Caco-2 (cell line): ENCODE results near the gene RASGEF1C. TPM values are rescaled to one million over a fixed set of nuclear protein-coding genes. Genes with fewer than 3 reads are reported as not detected.

Source experiments
- BruUV-seq: library from RNA; stranded (reverse); fragments of 400-500 nt; replicated peaks from 2 replicates; lab custom pipeline; 2021; lab: Mats Ljungman, UMichigan
- CTCF ChIA-PET: fragments of 300-600 bp; sonication (Branson Sonifier 250); formaldehyde crosslinking; loops from one replicate; lab custom pipeline; 2022; ENCODE audit warnings: antibody characterized with exemption; lab: Charles Lee
- POLR2A ChIA-PET: fragments of 300-600 bp; sonication (Branson Sonifier 250); formaldehyde crosslinking; loops from one replicate; lab custom pipeline; 2022; ENCODE audit warnings: antibody characterized with exemption; lab: Charles Lee
- DNase-seq, 2 experiments: peaks; one replicate each; pipeline versions ENCODE4 v3.0.0 to v3.0.0-alpha.2; 2020 to 2022
- H3K27me3 ChIP-seq: replicated peaks from 2 replicates; pipeline ENCODE4 v1.6.0; 2011; ENCODE audit warnings: low read length; ENCODE audit not compliant: control insufficient read depth, insufficient read depth
- H3K36me3 ChIP-seq: 2 replicates; pipeline ENCODE4 v1.5.1; 2011; ENCODE audit warnings: low read length; ENCODE audit not compliant: control insufficient read depth, insufficient read depth
- H3K4me1 ChIP-seq: fragments of 250-450 bp; sonication (Bioruptor Pico); 2 replicates; pipeline ENCODE4 v1.5.1; 2020; ENCODE audit warnings: mild to moderate bottlenecking
- H3K4me3 ChIP-seq: 2 replicates; pipeline ENCODE4 v1.5.1; 2011; ENCODE audit warnings: low read depth, mild to moderate bottlenecking, control low read depth, low read length
- H3K9me3 ChIP-seq: fragments of 250-450 bp; sonication (Bioruptor Pico); 2 replicates; pipeline ENCODE4 v1.5.1; 2020; ENCODE audit warnings: mild to moderate bottlenecking, moderate library complexity
- H3K27ac Mint-ChIP-seq: one replicate; pipeline ENCODE4 v1.8.0; 2022; ENCODE audit warnings: mixed read lengths; ENCODE audit not compliant: unreplicated experiment
- H3K27me3 Mint-ChIP-seq: one replicate; pipeline ENCODE4 v1.8.0; 2022; ENCODE audit warnings: mixed read lengths; ENCODE audit not compliant: insufficient read depth, unreplicated experiment
- H3K36me3 Mint-ChIP-seq: one replicate; pipeline ENCODE4 v1.8.0; 2022; ENCODE audit warnings: mild to moderate bottlenecking, mixed read lengths; ENCODE audit not compliant: insufficient read depth, unreplicated experiment
- H3K4me1 Mint-ChIP-seq: one replicate; pipeline ENCODE4 v1.8.0; 2022; ENCODE audit warnings: low read depth, mixed read lengths; ENCODE audit not compliant: unreplicated experiment
- H3K4me3 Mint-ChIP-seq: one replicate; pipeline ENCODE4 v1.8.0; 2022; ENCODE audit warnings: mild to moderate bottlenecking, moderate library complexity, mixed read lengths; ENCODE audit not compliant: unreplicated experiment
- H3K9me3 Mint-ChIP-seq: one replicate; pipeline ENCODE4 v1.8.0; 2022; ENCODE audit warnings: mixed read lengths; ENCODE audit not compliant: unreplicated experiment
- intact Hi-C: fragments of 100-400 bp; cut with micrococcal nuclease; formaldehyde crosslinking; loops from one replicate; pipeline ENCODE4 v1.10.0; 2022; ENCODE audit not compliant: unreplicated experiment
- total RNA-seq: library from RNA; stranded (reverse); gene quantifications from 2 replicates; pipeline ENCODE4 v1.2.3, GENCODE V29; 2022
- TF ChIP-seq, protein P1 (sequence below), 2 experiments: fragments of 200-600 bp in 1 of 2; IDR thresholded peaks; 1 replicate in 1 of 2; 2 replicates in 1 of 2; pipeline versions ENCODE4 v1.5.1 to v1.8.0; 2011 to 2022; ENCODE audit warnings: antibody characterized with exemption in 1 of 2, control low read depth in 1 of 2, inconsistent platforms in 1 of 2, low read depth in 1 of 2, low read length in 1 of 2, mild to moderate bottlenecking in 1 of 2, moderate library complexity in 1 of 2; ENCODE audit not compliant: insufficient read depth in 1 of 2, severe bottlenecking in 1 of 2, unreplicated experiment in 1 of 2

Gene RASGEF1C
- total RNA-seq, 1 experiment from 2014 or later: not detected

DNA sequence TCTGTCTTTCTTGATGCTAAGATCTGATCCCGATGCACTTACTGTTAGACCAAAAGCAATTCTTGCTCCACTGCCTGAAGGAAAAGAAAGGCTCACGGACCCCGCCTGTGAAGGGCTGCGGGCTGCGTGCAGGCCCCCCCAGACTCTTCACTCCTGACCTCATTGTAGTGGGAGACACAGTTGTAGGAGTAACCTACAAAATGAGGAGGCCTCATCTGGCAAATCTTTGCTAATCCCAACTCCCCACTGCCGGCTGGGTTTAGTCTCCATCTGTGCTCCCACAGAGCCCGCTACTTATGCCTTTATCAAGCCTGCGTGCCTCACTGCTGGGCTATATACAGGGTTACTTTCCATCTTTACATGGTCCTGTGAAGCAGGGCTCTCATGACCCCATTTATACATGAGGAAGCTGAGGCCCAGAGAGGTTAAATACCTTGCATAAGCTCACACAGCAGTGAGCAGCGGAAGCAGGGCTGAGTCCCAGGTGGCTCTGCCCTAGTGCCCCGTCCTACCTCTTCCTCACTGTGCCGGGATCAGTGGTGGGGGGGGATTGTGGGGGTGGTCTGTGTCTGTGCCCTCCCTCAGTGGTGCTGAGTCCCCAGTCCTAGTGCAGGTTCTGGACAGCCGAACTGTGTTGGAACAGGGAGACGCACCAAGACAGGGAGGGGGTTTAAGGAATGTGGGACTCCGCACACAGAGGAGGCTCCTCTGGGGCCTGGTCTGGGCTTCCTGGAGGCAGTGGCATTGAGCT is 93.5 kb downstream of the RASGEF1C start:
- H3K9me3 ChIP-seq: no peaks in the 10 kb centered on the region
- no peak overlapping the region for H3K4me3 Mint-ChIP-seq
- no peaks in the 10 kb centered on the region for H3K27me3 Mint-ChIP-seq
- no peaks in the 10 kb centered on the region for H3K27me3 ChIP-seq
- no peaks in the 10 kb centered on the region for H3K4me1 Mint-ChIP-seq
- ChIA-PET POLR2A (no interaction called here), CTCF (interaction anchor here (0.7 to 0.9 kb wide), 2 partner anchors 213 to 352 kb away, joined by 3 to 9 read pairs; no protein-coding TSS in a partner anchor)
- H3K4me1 ChIP-seq: no peaks in the 10 kb centered on the region
- DNase-seq: no peak
- no peaks in the 10 kb centered on the region for H3K36me3 Mint-ChIP-seq
- H3K9me3 Mint-ChIP-seq: no peaks in the 10 kb centered on the region
- intact Hi-C loops: loop anchor here (2.0 kb wide), 1 partner anchor 355 kb away; no protein-coding TSS in a partner anchor
- TF ChIP-seq, protein P1, sequence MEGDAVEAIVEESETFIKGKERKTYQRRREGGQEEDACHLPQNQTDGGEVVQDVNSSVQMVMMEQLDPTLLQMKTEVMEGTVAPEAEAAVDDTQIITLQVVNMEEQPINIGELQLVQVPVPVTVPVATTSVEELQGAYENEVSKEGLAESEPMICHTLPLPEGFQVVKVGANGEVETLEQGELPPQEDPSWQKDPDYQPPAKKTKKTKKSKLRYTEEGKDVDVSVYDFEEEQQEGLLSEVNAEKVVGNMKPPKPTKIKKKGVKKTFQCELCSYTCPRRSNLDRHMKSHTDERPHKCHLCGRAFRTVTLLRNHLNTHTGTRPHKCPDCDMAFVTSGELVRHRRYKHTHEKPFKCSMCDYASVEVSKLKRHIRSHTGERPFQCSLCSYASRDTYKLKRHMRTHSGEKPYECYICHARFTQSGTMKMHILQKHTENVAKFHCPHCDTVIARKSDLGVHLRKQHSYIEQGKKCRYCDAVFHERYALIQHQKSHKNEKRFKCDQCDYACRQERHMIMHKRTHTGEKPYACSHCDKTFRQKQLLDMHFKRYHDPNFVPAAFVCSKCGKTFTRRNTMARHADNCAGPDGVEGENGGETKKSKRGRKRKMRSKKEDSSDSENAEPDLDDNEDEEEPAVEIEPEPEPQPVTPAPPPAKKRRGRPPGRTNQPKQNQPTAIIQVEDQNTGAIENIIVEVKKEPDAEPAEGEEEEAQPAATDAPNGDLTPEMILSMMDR (IDR thresholded peaks at IDR 0.05; ENCODE audit: insufficient read depth in 1 of 2, low read depth in 1 of 2, low read length in 1 of 2, severe bottlenecking in 1 of 2, unreplicated experiment in 1 of 2): no peak
- BruUV-seq: no TSS peak
- H3K27ac Mint-ChIP-seq: no peak overlapping the region
- no peaks in the 10 kb centered on the region for H3K36me3 ChIP-seq
- H3K4me3 ChIP-seq: no peak overlapping the region

DNA sequence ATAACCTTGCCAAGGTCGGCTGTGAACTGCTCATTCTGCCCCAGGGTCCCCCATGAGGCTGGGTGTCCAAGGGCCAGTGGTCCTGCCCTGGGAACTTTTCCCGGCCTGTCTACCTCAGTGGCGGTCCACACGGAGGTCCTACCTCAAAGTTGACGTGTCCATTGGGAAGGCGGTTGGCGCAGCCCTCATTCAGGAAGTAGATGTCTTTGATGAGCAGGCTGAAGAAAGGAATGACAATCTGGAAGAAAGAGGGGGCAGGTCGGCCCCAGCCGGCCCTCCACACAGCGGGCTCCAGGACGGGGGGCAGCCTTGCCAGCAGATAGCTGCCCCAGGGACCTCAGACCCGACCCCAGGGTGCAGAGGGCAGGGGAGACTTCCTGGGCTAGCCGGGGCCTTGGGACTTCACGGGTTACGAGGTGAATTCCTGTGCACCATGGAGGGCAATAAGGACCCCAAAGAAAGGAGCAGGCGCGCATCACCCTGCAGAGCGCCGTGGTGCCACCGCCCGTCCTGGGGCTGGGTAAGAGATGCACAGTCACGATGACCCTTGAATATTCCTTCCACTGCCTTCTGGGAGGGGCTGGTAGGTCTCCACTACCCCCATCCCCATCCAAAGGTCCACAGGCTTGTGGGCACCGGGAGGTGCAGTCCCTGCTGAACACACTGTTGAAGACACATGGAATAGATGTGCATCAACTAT is 94.6 kb downstream of the RASGEF1C start:
- no peaks in the 10 kb centered on the region for H3K36me3 Mint-ChIP-seq
- H3K27me3 Mint-ChIP-seq: peaks cover under 1% of the 10 kb centered on the region
- intact Hi-C loops: no loop called here
- Histone ChIP-seq H3K4me3 (no peak overlapping the region), H3K9me3 (no peaks in the 10 kb centered on the region), H3K4me1 (no peaks in the 10 kb centered on the region), H3K27me3 (no peaks in the 10 kb centered on the region), H3K36me3 (no peaks in the 10 kb centered on the region)
- BruUV-seq: no TSS peak
- DNase-seq: no peak
- ChIA-PET CTCF (no interaction called here), POLR2A (no interaction called here)
- TF ChIP-seq, protein P1 (IDR thresholded peaks at IDR 0.05; ENCODE audit: insufficient read depth in 1 of 2, low read depth in 1 of 2, low read length in 1 of 2, severe bottlenecking in 1 of 2, unreplicated experiment in 1 of 2): no peak
- H3K4me1 Mint-ChIP-seq: no peaks in the 10 kb centered on the region
- H3K9me3 Mint-ChIP-seq: no peaks in the 10 kb centered on the region
- no peak overlapping the region for H3K27ac Mint-ChIP-seq
- no peak overlapping the region for H3K4me3 Mint-ChIP-seq

DNA sequence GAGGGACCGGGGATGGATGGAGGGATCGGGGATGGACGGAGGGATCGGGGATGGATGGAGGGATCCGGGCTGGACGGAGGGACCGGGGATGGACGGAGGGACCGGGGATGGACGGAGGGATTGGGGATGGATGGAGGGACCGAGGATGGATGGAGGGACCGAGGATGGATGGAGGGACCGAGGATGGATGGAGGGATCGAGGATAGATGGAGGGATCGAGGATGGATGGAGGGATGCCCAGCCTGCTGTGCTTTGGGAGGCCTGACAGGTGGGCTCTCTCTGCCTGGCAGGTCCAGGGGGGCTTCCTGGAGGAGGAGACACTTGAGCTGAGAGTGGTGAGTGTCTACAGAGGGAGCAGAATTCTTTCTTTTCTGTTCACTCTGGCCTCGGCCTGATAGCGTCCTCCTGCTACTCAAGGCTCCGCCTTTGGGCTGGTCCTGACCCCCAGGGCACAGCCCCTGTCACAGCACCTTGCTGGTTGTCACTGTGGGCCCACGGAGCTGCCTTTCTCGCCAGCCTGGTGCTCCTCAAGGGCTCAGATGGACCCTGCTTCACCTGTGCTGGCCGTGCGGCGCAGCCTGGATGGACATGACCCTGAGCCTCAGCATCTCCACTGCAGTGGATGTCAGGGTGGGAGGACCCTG is 95.2 kb downstream of the RASGEF1C start:
- H3K4me1 Mint-ChIP-seq: no peaks in the 10 kb centered on the region

More for the DNA sequence above, 95.2 kb downstream of the RASGEF1C start:
- peaks cover 1% of the 10 kb centered on the region for H3K9me3 Mint-ChIP-seq
- TF ChIP-seq, protein P1 (IDR thresholded peaks at IDR 0.05; ENCODE audit: insufficient read depth in 1 of 2, low read depth in 1 of 2, low read length in 1 of 2, severe bottlenecking in 1 of 2, unreplicated experiment in 1 of 2): no peak
- no peaks in the 10 kb centered on the region for H3K4me1 ChIP-seq
- no peak overlapping the region for H3K4me3 Mint-ChIP-seq
- no peaks in the 10 kb centered on the region for H3K36me3 ChIP-seq
- H3K36me3 Mint-ChIP-seq: no peaks in the 10 kb centered on the region
- no peak for DNase-seq
- CTCF ChIA-PET: no interaction called here
- H3K27ac Mint-ChIP-seq: no peak overlapping the region
- H3K4me3 ChIP-seq: no peak overlapping the region
- H3K27me3 ChIP-seq: no peaks in the 10 kb centered on the region
- H3K27me3 Mint-ChIP-seq: peaks cover 2% of the 10 kb centered on the region
- POLR2A ChIA-PET: no interaction called here
- intact Hi-C loops: no loop called here
- no peaks in the 10 kb centered on the region for H3K9me3 ChIP-seq
- no TSS peak for BruUV-seq
